GM15510 (cell line): ENCODE data around the gene PDGFRA.

Source experiments
- POLR2A ChIP-seq: IDR thresholded peaks from 3 replicates; pipeline ENCODE4 v1.6.1; 2011; ENCODE audit warnings: borderline replicate concordance; ENCODE audit not compliant: insufficient read length; ENCODE audit errors: extremely low read depth

PDGFRA gene

DNA sequence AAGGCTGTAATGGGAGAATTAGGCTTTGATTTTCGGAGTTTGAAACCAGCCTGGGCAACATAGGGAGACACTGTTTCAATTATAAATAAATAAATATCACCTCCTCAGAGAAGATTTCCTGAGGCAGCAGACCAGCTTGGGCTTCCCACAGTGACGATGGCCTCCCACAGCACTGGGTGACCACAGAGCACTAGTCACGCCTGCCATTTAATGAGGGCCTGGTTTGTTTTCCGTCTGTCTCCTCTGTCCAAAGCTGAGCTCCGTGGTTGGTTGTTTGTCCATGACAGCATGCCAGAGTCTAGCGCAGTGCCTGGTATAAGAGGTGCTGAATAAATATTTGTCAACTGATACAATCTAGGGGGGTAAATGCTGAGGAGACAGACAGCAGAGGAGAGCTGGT lies 10.4 kb upstream of the PDGFRA start:
- TF ChIP-seq POLR2A: no peak

DNA sequence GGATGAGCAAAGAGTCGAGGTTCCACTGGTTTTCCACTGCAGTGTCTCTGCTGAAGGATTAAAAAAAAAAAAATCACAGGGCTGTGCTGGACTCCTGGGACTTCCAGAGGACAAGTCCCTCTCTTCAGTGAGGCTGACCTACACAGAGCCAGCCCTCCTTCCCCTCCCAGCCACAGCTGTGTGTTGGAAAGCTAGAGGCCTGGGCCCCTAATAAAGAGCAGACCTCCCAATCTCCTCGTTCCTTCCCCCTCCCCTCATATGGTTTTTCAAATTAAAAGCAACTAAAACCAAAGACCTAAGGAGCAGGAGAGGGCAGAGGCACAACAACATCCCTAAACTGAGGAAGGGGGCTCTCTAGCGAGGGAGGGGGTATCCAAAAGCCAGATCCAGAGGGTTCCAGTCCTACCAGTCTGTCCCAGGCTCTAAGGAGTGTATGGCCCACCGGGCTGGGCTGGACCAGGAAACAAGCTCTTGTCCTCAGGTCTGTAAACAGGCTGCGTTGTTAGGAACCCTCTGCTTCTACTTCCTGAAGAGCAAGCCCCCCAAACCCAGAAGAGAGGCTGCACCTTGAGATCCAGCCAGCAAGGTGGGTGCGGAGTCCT lies 4.0 kb upstream of the PDGFRA start:
- TF ChIP-seq POLR2A: no peak

GRCh38 chr4:54225598-54226403 lies 3.3 kb upstream of the PDGFRA start:
- TF ChIP-seq POLR2A: no peak

DNA sequence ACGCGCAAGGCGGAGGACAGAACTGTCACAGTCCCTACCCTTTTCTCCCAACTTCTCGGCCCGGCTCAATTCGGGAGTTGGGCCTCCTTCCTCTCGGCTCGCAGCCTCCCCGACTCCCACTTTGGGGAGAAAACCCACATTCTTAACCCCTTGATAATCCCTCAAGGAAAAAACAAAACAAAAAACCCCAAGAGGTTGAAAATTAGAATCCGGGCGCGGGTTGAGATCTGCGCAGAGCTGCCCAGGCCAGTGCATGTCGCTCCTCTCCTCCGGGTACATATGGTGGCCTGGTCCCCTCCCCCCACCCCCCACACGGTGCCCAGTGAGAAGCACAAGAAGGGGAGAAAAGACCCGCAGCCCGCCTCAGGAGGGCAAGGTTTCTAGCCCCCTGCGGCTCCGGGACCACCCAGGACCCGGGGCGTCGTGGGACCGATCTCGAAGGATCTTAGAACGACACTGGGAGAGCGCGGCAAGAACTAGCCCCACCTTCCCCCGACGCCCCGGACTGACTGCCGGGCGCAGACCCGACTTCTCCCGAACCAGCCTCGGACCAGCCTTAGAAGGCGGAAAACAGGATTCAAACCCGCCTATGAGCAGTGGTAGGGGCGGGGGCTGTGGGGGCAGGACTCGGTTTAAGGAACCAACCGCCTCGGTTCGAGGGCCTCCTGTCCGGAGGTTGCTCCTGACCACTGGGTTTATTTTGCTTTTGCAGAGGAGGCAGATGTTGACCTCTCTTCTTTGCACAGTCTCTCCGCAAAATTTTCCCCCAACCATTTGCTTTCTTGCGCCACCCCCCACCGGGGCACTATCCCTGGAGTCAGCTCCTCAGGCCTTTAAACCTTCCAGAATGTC lies 2.5 kb upstream of the PDGFRA start:
- TF ChIP-seq POLR2A: no peak

DNA sequence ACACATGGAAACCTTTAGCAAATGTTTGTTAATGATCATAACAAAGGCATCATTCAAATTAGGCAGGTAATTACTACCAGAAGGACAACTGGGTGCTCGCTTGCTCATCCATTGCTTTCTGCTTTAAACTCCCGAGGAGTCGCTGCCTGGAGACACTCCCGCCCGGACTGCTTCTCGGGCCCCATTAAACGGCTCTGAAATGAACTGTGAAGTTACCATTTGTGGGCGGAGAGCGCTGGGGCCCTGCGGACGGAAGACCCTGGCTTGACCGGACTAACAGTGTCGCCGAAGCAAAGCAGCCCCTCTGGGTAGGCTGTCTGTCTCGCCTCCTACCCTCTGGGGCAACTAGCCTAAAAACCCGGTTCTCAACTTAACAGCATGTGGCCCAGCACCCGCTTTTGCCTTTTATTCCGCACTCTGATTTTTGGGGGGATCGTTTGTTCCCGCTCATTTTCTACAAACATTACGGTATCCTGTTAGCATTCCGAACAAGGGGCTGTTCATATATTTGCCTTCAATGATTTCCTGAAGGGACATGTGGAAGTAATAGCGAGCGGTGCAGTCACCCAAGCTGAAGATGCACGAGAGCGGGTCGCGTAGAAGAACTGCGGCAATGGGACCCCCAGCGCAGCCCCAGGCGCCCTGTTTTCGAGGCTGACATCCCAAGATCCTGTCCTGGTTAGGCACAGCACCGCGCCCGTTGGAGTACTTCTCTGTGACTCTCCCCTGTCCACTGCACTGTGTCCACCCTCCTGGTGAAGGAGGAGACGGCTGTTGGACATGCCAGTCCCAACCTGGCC lies 1.6 kb upstream of the PDGFRA start:
- no peak for TF ChIP-seq POLR2A

DNA sequence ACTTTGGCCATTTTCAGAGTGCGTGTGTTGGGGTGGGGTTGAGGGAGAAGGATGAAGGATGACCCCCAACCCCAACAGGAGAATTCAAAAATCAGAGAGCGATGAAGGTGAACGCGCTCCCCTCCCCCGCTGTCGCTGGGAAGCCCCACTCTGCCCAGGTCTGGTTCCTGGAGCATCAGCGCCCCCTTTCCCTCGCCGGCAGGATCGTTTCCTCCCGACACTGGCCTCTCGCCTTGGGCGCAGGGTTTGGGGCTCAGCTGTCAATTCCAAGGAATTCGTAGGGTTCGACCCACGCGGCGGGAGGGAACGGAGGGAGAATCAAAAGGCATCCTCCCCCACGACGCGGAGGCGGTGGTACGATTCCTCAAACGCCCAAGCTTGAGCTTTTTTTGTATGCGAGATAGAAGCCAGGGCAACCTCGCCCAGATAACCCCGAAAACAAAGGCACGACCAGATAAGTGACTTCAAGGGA lies 1.0 kb upstream of the PDGFRA start:
- TF ChIP-seq POLR2A: no peak

- TF ChIP-seq POLR2A: no peak
Measured at GRCh38 chr4:54228546-54228945, 547 bp upstream of the PDGFRA start.

- TF ChIP-seq POLR2A: no peak
Measured at GRCh38 chr4:54229631-54230483, 764 bp downstream of the PDGFRA start.

DNA sequence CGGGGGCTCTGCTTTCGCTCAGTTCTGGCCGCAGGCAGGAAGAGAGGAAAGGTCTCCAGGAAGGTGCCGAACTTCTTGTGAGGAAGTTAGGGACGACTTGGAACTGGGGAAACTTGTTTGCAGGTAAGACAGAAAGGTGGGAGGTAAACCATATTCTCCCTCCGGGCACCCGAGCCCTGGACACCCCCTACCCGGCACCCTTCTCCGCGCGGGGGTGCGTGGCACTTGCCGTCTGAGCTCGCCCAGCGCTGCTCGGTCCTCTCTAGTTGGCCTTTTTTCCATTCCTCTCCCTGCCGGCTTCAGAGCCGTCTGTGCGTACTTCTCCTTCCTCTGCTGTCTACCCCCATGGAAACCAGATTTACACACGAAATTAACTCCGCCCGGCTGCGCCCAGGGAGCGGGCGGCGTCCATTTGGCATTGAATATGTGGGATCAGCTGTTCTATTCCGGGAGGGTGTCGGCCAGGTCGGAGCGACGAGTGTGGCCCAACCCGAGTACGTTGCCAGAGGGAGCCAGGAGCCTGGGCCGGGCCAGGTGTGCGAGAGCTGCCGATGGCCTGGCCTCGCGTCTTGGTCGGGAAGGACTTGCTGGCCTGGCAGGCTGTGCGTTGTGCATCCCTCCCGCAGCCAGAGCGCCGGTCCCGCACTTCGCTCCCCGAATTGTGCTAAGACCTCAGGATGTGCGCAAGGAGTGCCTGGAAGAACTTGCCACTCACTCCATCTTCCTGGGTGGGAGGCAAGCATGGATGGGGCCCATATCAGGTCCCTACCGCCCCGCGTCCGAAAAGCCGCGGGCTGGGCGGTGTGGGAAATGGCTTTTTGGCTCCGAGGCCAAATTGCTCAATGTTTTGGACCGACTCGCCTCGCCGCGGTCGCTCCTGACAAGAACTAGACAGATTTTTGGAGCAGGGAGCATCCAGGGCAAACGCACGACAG lies 1.7 kb downstream of the PDGFRA start:
- TF ChIP-seq POLR2A: no peak

DNA sequence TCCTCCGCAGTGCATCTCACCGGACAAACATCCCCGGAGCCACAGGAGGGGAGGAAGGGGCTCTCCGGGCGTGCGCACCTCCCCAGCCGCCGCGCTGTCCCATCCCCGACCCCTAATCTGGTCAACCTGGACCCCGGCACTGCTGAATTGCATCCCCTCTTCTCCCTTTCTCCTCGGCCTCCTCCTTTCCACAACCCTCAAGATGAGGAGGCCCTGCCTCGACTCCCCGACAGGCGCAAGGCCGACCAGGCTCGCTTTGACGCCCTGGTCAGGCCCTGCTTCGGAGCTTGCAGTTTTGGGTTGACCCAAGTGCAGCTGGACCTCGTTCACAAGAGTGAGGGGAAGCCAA lies 2.3 kb downstream of the PDGFRA start:
- TF ChIP-seq POLR2A: no peak

- no peak for TF ChIP-seq POLR2A
Measured at GRCh38 chr4:54231768-54232688, 2.9 kb downstream of the PDGFRA start.

DNA sequence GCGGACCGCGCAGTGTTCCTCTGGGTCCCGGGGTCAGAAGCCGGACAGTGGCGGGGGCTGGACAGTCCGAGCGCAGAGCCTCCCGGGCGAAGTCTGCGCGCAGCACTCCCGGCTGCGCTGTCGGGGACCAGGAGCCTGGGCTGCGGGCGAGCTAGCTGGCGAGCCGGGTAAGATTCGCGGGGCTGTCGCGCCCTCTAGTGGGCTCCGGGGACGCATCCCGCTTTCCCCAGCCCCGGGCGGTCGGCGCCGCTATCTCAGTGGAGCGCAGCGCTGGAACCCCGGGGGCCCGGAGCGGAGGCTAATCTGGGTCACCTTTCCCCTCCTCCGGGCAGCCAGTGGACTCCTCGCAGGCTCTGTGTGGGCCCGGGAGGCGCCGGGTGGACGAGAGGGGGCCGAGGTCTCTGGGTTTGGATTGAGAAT lies 4.2 kb downstream of the PDGFRA start:
- TF ChIP-seq POLR2A: no peak
